Measurements from ENCODE around the gene GRIK4. TPM values are rescaled to one million over a fixed set of nuclear protein-coding genes. Genes with fewer than 3 reads are reported as not detected.

Gene GRIK4
- total and polyA plus RNA-seq, 2 of the 4 experiments (the other 2 are of a cell fraction) = 0.18 to 0.38 TPM

DNA sequence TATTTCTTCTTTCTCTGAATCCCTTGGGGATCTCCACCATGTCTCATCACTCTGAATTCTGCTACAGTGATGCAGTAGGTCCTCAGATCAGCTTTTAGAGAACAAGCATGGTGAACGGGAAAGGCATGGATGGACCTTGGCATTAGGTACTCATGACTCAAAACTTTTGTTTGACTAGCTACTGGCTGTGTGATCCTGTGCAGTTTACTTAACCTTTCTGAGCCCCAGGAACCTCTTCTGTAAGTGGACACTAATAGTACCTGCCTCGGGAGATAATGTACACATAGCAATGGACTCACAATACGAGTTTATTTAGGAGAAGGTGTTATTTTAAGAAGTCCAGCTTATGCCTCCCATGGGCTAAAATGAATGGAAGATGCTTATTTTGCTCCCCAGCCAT lies 327.7 kb downstream of the GRIK4 start:
- in situ Hi-C loops (cut with MboI; ENCODE audit: low sequenced_read_pairs) = no loop called here
- H2BK15ac ChIP-seq (ENCODE audit: low read depth, low read length) = no peak overlapping the region
- H3K4me3 ChIP-seq (ENCODE audit: insufficient read depth, low read depth, low read length) = no peak overlapping the region
- WGBS, 2 experiments (ENCODE audit: extremely low coverage in 2 of 2, insufficient read length in 1 of 2) = no CpG with 5 or more reads among the region's 3 CpGs
- H3K18ac ChIP-seq (ENCODE audit: low read depth, low read length) = no peak overlapping the region
- CTCF ChIA-PET = no interaction called here
- no peak overlapping the region for H3K4ac ChIP-seq (ENCODE audit: low read depth, low read length)
- no peaks in the 10 kb centered on the region for H3K4me1 ChIP-seq (ENCODE audit: control insufficient read depth, insufficient read depth, low read length)
- no peak overlapping the region for H3K27ac ChIP-seq (ENCODE audit: insufficient read depth, low read length)
- POLR2A ChIA-PET (ENCODE audit: unreplicated experiment) = no interaction called here
- no peaks in the 10 kb centered on the region for H3K36me3 ChIP-seq (ENCODE audit: control insufficient read depth, insufficient read depth, low read length)
- BruUV-seq (replicated peaks) = no TSS peak
- no peak overlapping the region for H2BK20ac ChIP-seq (ENCODE audit: low read depth, low read length)
- H3K23ac ChIP-seq (ENCODE audit: low read depth, low read length) = no peak overlapping the region
- H4K5ac ChIP-seq (ENCODE audit: low read depth, low read length) = no peak overlapping the region
- H3K4me2 ChIP-seq (ENCODE audit: low read depth, low read length) = no peak overlapping the region
- H2AK9ac ChIP-seq (replicated peaks; ENCODE audit: low read depth, low read length, poor library complexity) = no peak overlapping the region
- H3K79me1 ChIP-seq (ENCODE audit: low read depth in 1 of 2, low read length in 2 of 2) = no peaks in the 10 kb centered on the region
- no peaks in the 10 kb centered on the region for H4K20me1 ChIP-seq (ENCODE audit: insufficient read depth, low read length)
- H3K9me3 ChIP-seq (ENCODE audit: control insufficient read depth, insufficient read depth, low read length) = no peaks in the 10 kb centered on the region
- H3K9ac ChIP-seq (ENCODE audit: low read depth, low read length) = no peak overlapping the region
- H2BK5ac ChIP-seq (ENCODE audit: low read depth, low read length, poor library complexity, severe bottlenecking) = no peak overlapping the region
- no peak overlapping the region for H4K91ac ChIP-seq (ENCODE audit: insufficient read depth, low read depth, low read length)
- no peak overlapping the region for H2AFZ ChIP-seq (replicated peaks; ENCODE audit: low read length, poor library complexity)
- ATAC-seq (ENCODE audit: low read depth) (no peak), DNase-seq (no peak)
- no peak overlapping the region for H3K56ac ChIP-seq (ENCODE audit: extremely low read depth, insufficient read depth, low read length)
- no peak overlapping the region for H2AK5ac ChIP-seq (ENCODE audit: low read depth, low read length)
- H3K27me3 ChIP-seq (ENCODE audit: control insufficient read depth, insufficient read depth, low read length) = peaks cover 2% of the 10 kb centered on the region
- no peak for TF ChIP-seq RCOR1 (IDR thresholded peaks at IDR 0.05; ENCODE audit: insufficient replicate concordance, low read length)
- no peak for TF ChIP-seq CTCF (conservative IDR thresholded peaks at IDR 0.05; ENCODE audit: low read depth, low read length)
- TF ChIP-seq CHD1 (IDR thresholded peaks at IDR 0.05; ENCODE audit: low read depth, low read length) = no peak
- no peak for TF ChIP-seq NFE2L2 (IDR thresholded peaks at IDR 0.05; ENCODE audit: low read depth, low read length)
- TF ChIP-seq MAFK (IDR thresholded peaks at IDR 0.05; ENCODE audit: low read depth, low read length) = no peak
- no peak for TF ChIP-seq BHLHE40 (IDR thresholded peaks at IDR 0.05; ENCODE audit: low read depth, low read length)
- TF ChIP-seq RFX5 (IDR thresholded peaks at IDR 0.05; ENCODE audit: low read depth, low read length) = no peak
- TF ChIP-seq FOS (IDR thresholded peaks at IDR 0.05; ENCODE audit: low read depth, low read length) = no peak
- TF ChIP-seq RAD21 (IDR thresholded peaks at IDR 0.05; ENCODE audit: low read length) = no peak
- TF ChIP-seq USF2 (IDR thresholded peaks at IDR 0.05; ENCODE audit: low read depth, low read length) = no peak
- no peak for TF ChIP-seq MAZ (IDR thresholded peaks at IDR 0.05; ENCODE audit: borderline replicate concordance, low read depth, low read length)
- no peak for TF ChIP-seq POLR2A (IDR thresholded peaks at IDR 0.05; ENCODE audit: low read depth, low read length)
- TF ChIP-seq CEBPB (IDR thresholded peaks at IDR 0.05; ENCODE audit: low read depth, low read length) = no peak
- no peak for TF ChIP-seq MXI1 (IDR thresholded peaks at IDR 0.05; ENCODE audit: borderline replicate concordance, low read depth, low read length)
- TF ChIP-seq SMC3 (IDR thresholded peaks at IDR 0.05; ENCODE audit: low read depth, low read length) = no peak
- TF ChIP-seq, protein P1, sequence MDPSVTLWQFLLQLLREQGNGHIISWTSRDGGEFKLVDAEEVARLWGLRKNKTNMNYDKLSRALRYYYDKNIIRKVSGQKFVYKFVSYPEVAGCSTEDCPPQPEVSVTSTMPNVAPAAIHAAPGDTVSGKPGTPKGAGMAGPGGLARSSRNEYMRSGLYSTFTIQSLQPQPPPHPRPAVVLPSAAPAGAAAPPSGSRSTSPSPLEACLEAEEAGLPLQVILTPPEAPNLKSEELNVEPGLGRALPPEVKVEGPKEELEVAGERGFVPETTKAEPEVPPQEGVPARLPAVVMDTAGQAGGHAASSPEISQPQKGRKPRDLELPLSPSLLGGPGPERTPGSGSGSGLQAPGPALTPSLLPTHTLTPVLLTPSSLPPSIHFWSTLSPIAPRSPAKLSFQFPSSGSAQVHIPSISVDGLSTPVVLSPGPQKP (IDR thresholded peaks at IDR 0.05; ENCODE audit: borderline replicate concordance, low read depth, low read length) = no peak
- intact Hi-C loops (cut with micrococcal nuclease) = no loop called here
- H3K14ac ChIP-seq (replicated peaks; ENCODE audit: low read depth, low read length) = no peak overlapping the region
- H4K8ac ChIP-seq (ENCODE audit: low read depth in 2 of 2, low read length in 2 of 2) = no peak overlapping the region
- dilution Hi-C loops (cut with HindIII; ENCODE audit: low sequenced_read_pairs, unreplicated experiment) = no loop called here
- no peaks in the 10 kb centered on the region for H3K9me1 ChIP-seq (ENCODE audit: insufficient read depth, low read length)
- H2BK120ac ChIP-seq (ENCODE audit: low read depth, low read length) = no peak overlapping the region
